HepG2 (cell line): ENCODE results near the gene GLTPD2. TPM values are rescaled to one million over a fixed set of nuclear protein-coding genes. Genes with fewer than 3 reads are reported as not detected.
A peak's percentile ranks its signal among the peaks of the same experiment; 100 is the strongest.

ENCODE experiments used
- BCLAF1 ChIP-seq: fragments of 450-650 bp; IDR thresholded peaks from 2 replicates; pipeline ENCODE4 v1.6.1; 2017; ENCODE audit warnings: mild to moderate bottlenecking
- CHD2 ChIP-seq: IDR thresholded peaks from 2 replicates; pipeline ENCODE4 v1.6.1; 2011; ENCODE audit warnings: low read depth, low read length, improper control_type of control experiment
- CREM ChIP-seq, 2 experiments: sonication (generic) in 1 of 2; formaldehyde crosslinking in 1 of 2; IDR thresholded peaks; 2 replicates each; pipeline versions ENCODE4 v1.4.0 to v1.6.1; 2016 to 2020; ENCODE audit warnings: antibody characterized with exemption in 1 of 2, mild to moderate bottlenecking in 1 of 2, missing genetic modification reagents in 1 of 2
- HDAC6 ChIP-seq: fragments of 200-600 bp; sonication (generic); IDR thresholded peaks from 2 replicates; pipeline ENCODE4 v1.7.0; 2017; ENCODE audit warnings: mild to moderate bottlenecking, antibody characterized with exemption, low read length, low read depth
- HNRNPL ChIP-seq: fragments of 200-400 bp; formaldehyde crosslinking; IDR thresholded peaks from 2 replicates; pipeline ENCODE4 v1.6.1; 2017; ENCODE audit warnings: mild to moderate bottlenecking, low read depth, low read length
- HOXA3 ChIP-seq: sonication (generic); formaldehyde crosslinking; IDR thresholded peaks from 2 replicates; pipeline ENCODE4 v1.5.0; 2020; ENCODE audit warnings: missing genetic modification reagents
- ISL2 ChIP-seq: sonication (generic); formaldehyde crosslinking; IDR thresholded peaks from 2 replicates; pipeline ENCODE4 v1.5.0; 2020; ENCODE audit warnings: missing genetic modification reagents
- NAIF1 ChIP-seq: sonication (generic); formaldehyde crosslinking; IDR thresholded peaks from 2 replicates; pipeline ENCODE4 v1.5.0; 2020; ENCODE audit warnings: mild to moderate bottlenecking, missing genetic modification reagents, borderline replicate concordance
- POLR2G ChIP-seq: fragments of 200-400 bp; formaldehyde crosslinking; IDR thresholded peaks from 2 replicates; pipeline ENCODE4 v1.6.1; 2018; ENCODE audit warnings: mild to moderate bottlenecking, low read depth, low read length, moderate library complexity
- RAD21 ChIP-seq: fragments of 450-650 bp; formaldehyde crosslinking; IDR thresholded peaks from 2 replicates; pipeline ENCODE4 v1.5.0; 2020; ENCODE audit warnings: mild to moderate bottlenecking
- RFXAP ChIP-seq: sonication (generic); formaldehyde crosslinking; IDR thresholded peaks from 2 replicates; pipeline ENCODE4 v1.4.0; 2020; ENCODE audit warnings: missing genetic modification reagents, borderline replicate concordance
- SMAD9 ChIP-seq: sonication (generic); formaldehyde crosslinking; IDR thresholded peaks from 2 replicates; pipeline ENCODE4 v1.5.1; 2020; ENCODE audit warnings: mild to moderate bottlenecking, missing genetic modification reagents
- SNAI1 ChIP-seq: sonication (generic); formaldehyde crosslinking; IDR thresholded peaks from 2 replicates; pipeline ENCODE4 v1.5.0; 2020; ENCODE audit warnings: mild to moderate bottlenecking, missing genetic modification reagents, borderline replicate concordance
- SP1 ChIP-seq, 2 experiments: fragments of 450-650 bp in 1 of 2; sonication (generic) in 1 of 2; formaldehyde crosslinking in 1 of 2; IDR thresholded peaks; 2 replicates each; pipeline versions ENCODE4 v1.4.0 to v1.6.1; 2016 to 2020; ENCODE audit warnings: missing genetic modification reagents in 1 of 2
- SRY ChIP-seq: sonication (generic); formaldehyde crosslinking; IDR thresholded peaks from 2 replicates; pipeline ENCODE4 v1.8.0; 2022; ENCODE audit warnings: mild to moderate bottlenecking, missing genetic modification reagents
- TCF7L2 ChIP-seq: IDR thresholded peaks from 2 replicates; pipeline ENCODE4 v1.6.1; 2011; ENCODE audit warnings: mild to moderate bottlenecking, low read depth, low read length, moderate library complexity
- ZC3H13 ChIP-seq: sonication (generic); formaldehyde crosslinking; IDR thresholded peaks from 2 replicates; pipeline ENCODE4 v1.8.1; 2023; ENCODE audit warnings: mild to moderate bottlenecking, missing genetic modification reagents, moderate library complexity
- ZKSCAN1 ChIP-seq: fragments of 150-350 bp; IDR thresholded peaks from 2 replicates; pipeline ENCODE4 v1.6.1; 2014; ENCODE audit warnings: low read length
- ZNF292 ChIP-seq: sonication (generic); formaldehyde crosslinking; IDR thresholded peaks from 2 replicates; pipeline ENCODE4 v1.8.1; 2022; ENCODE audit warnings: mild to moderate bottlenecking, low read depth, missing genetic modification reagents, borderline replicate concordance
- ZNF350 ChIP-seq: sonication (generic); formaldehyde crosslinking; IDR thresholded peaks from 2 replicates; pipeline ENCODE4 v1.4.0; 2020; ENCODE audit warnings: mild to moderate bottlenecking, low read depth, missing genetic modification reagents, borderline replicate concordance
- ZNF414 ChIP-seq: sonication (generic); formaldehyde crosslinking; IDR thresholded peaks from 2 replicates; pipeline ENCODE4 v1.5.0; 2020; ENCODE audit warnings: missing genetic modification reagents
- ZNF703 ChIP-seq: sonication (generic); formaldehyde crosslinking; IDR thresholded peaks from 2 replicates; pipeline ENCODE4 v1.5.1; 2020; ENCODE audit warnings: missing genetic modification reagents, mild to moderate bottlenecking, moderate library complexity, borderline replicate concordance
- polyA plus RNA-seq, 8 experiments: library from polyadenylated mRNA; depleted of rRNA in 3 of 8; stranded (reverse) in 7 of 8; unstranded in 1 of 8; fragments of >200 nt; fragmentation: Illumina TruSeq in 4 of 8; extraction: Trizol in 4 of 8; gene quantifications; 2 replicates each; pipeline versions ENCODE4 v1.2.1 to v1.2.3, GENCODE V29; 2011 to 2016; ENCODE audit warnings: low read depth in 4 of 8, missing spikeins in 1 of 8, mixed read lengths in 1 of 8; ENCODE audit not compliant: insufficient read depth in 1 of 8
- total RNA-seq, 5 experiments: library from RNA; depleted of rRNA; stranded (reverse); fragments of >200 nt; fragmentation: Illumina TruSeq; extraction: Trizol; gene quantifications; 2 replicates each; pipeline ENCODE4 v1.2.3, GENCODE V29; 2016; ENCODE audit warnings: low read depth in 1 of 5
- TF ChIP-seq, protein P1 (sequence below): IDR thresholded peaks from 2 replicates; pipeline ENCODE4 v1.6.1; 2016; ENCODE audit warnings: missing compliant biosample characterization, missing genetic modification reagents, borderline replicate concordance
- TF ChIP-seq, protein P2 (sequence below): IDR thresholded peaks from 2 replicates; pipeline ENCODE4 v1.6.1; 2016; ENCODE audit warnings: low read depth, control low read depth

GLTPD2 gene
- total and polyA plus RNA-seq, 2 of the 13 experiments (the other 11 are each of a cell fraction or from before 2014, with no cell fraction given), result 7.5 to 12.9 TPM

DNA sequence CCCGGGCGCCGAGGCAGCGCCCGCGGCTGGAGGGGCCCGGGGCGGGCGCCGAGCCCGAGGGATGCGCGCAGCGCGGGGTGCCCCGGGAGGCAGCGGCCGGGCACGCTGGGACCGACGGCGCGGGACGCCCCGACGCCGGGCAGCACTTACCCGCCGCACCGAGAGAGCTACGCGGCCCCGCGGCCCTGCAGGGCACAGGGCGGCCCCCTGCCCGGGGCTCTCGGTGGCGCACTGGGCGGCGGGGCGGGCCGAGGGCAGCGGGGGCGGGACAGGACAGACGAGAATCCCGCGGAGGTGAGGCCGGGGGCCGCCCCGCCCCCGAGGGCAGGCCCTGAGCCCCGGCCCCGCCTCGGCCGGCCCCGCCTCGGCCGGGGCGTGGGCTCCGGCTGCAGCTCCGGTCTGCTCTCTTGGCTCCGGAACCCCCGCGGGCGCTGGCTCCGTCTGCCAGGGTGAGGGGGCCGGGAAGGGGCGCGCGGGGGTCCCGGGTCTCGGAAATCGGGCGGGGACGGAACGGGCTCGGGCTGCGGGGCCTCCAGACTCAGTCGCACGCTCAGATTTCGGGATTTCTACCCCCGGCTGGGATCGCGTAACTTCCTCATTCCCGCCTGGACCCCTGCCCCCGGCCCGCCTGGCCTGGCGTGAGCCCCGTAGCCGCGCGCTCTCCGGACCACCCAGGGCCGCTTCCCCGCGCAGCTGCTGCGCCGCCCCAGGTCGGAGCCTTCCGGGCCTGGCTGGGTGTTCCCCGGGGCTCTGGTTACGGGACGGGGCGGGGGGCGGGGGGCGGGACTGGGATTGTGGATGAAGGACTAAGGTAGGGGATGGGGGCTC is 18.2 kb downstream of the GLTPD2 start, which contains the start of gene PLD2 (continued):
- TF ChIP-seq, protein P1, sequence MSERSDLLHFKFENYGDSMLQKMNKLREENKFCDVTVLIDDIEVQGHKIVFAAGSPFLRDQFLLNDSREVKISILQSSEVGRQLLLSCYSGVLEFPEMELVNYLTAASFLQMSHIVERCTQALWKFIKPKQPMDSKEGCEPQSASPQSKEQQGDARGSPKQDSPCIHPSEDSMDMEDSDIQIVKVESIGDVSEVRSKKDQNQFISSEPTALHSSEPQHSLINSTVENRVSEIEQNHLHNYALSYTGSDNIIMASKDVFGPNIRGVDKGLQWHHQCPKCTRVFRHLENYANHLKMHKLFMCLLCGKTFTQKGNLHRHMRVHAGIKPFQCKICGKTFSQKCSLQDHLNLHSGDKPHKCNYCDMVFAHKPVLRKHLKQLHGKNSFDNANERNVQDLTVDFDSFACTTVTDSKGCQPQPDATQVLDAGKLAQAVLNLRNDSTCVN (CRISPR knock-in tag), result no peak
- TF ChIP-seq BCLAF1 (no peak), SRY (peak; percentile 25; the same call in 1 of the 2 replicates), HOXA3 (peak; percentile 44), NAIF1 (CRISPR knock-in tag) (no peak), CHD2 (peak; percentile 86), HDAC6 (no peak), ISL2 (CRISPR knock-in tag) (peak; percentile 11; the same call in 1 of the 2 replicates), SMAD9 (no peak), ZKSCAN1 (no peak), ZNF292 (CRISPR knock-in tag) (no peak), SP1 (IDR thresholded peaks at IDR 0.05) (no peak), SP1 (CRISPR knock-in tag; IDR thresholded peaks at IDR 0.05) (peak; percentile 68), ZNF703 (no peak), POLR2G (peak; percentile 73), CREM (IDR thresholded peaks at IDR 0.05) (no peak), CREM (CRISPR knock-in tag; IDR thresholded peaks at IDR 0.05) (no peak), ZNF350 (CRISPR knock-in tag) (no peak), RFXAP (CRISPR knock-in tag) (no peak), RAD21 (CRISPR knock-in tag) (peak; percentile 55; the same call in 1 of the 2 replicates), HNRNPL (no peak), ZNF414 (CRISPR knock-in tag) (no peak), ZC3H13 (CRISPR knock-in tag) (no peak), SNAI1 (no peak), TCF7L2 (no peak)
- TF ChIP-seq, protein P2, sequence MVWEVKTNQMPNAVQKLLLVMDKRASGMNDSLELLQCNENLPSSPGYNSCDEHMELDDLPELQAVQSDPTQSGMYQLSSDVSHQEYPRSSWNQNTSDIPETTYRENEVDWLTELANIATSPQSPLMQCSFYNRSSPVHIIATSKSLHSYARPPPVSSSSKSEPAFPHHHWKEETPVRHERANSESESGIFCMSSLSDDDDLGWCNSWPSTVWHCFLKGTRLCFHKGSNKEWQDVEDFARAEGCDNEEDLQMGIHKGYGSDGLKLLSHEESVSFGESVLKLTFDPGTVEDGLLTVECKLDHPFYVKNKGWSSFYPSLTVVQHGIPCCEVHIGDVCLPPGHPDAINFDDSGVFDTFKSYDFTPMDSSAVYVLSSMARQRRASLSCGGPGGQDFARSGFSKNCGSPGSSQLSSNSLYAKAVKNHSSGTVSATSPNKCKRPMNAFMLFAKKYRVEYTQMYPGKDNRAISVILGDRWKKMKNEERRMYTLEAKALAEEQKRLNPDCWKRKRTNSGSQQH, result peak; percentile 65; the same call in 1 of the 2 replicates
